DND-41 (cell line): ENCODE data around the gene TMEM182.

ENCODE experiments used
- EZH2 ChIP-seq: IDR thresholded peaks from 3 replicates; pipeline ENCODE4 v1.6.1; 2012; ENCODE audit warnings: borderline replicate concordance, low read depth, mild to moderate bottlenecking, moderate library complexity, low read length, inconsistent platforms; ENCODE audit not compliant: severe bottlenecking
- TF ChIP-seq, protein P1 (sequence below): IDR thresholded peaks from 2 replicates; pipeline ENCODE4 v1.5.1; 2012; ENCODE audit warnings: borderline replicate concordance, low read length, moderate library complexity, mild to moderate bottlenecking; ENCODE audit not compliant: poor library complexity, severe bottlenecking; ENCODE audit errors: extremely low read depth

- TF ChIP-seq, protein P1, sequence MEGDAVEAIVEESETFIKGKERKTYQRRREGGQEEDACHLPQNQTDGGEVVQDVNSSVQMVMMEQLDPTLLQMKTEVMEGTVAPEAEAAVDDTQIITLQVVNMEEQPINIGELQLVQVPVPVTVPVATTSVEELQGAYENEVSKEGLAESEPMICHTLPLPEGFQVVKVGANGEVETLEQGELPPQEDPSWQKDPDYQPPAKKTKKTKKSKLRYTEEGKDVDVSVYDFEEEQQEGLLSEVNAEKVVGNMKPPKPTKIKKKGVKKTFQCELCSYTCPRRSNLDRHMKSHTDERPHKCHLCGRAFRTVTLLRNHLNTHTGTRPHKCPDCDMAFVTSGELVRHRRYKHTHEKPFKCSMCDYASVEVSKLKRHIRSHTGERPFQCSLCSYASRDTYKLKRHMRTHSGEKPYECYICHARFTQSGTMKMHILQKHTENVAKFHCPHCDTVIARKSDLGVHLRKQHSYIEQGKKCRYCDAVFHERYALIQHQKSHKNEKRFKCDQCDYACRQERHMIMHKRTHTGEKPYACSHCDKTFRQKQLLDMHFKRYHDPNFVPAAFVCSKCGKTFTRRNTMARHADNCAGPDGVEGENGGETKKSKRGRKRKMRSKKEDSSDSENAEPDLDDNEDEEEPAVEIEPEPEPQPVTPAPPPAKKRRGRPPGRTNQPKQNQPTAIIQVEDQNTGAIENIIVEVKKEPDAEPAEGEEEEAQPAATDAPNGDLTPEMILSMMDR, result no peak
- no peak for TF ChIP-seq EZH2
Observed at GRCh38 chr2:102837626-102838198, 75.9 kb downstream of the TMEM182 start.
